Natural killer cell treated with Interleukin-12 subunit alpha and Interleukin-12 subunit beta and Interleukin-15 and Interleukin-18, amount 100 ng/mL, for 72 hours (primary cell): ENCODE results near the gene MEGF8. TPM values are rescaled to one million over a fixed set of nuclear protein-coding genes. Genes with fewer than 3 reads are reported as not detected.

Source experiments
- ATAC-seq, 2 donors: fragments of 150-1000 bp; cut with Tn5 transposase in 1 of 2; sonication (Bioruptor Pico), chemical (Tn5 transposase) in 1 of 2; 2 replicates each; pipeline ENCODE4 v1.10.0; 2021
- DNase-seq: peaks from one replicate; pipeline ENCODE4 v3.0.0; 2022; ENCODE audit warnings: low spot score
- H3K27ac Mint-ChIP-seq, 2 donors: 1 replicate in 1 of 2; 2 replicates in 1 of 2; pipeline ENCODE4 v1.8.0; 2022; ENCODE audit warnings: mixed read lengths in 2 of 2, mild to moderate bottlenecking in 1 of 2, moderate library complexity in 1 of 2
- H3K27me3 Mint-ChIP-seq, 2 donors: 1 replicate in 1 of 2; 2 replicates in 1 of 2; pipeline ENCODE4 v1.8.0; 2022; ENCODE audit warnings: mixed read lengths in 2 of 2
- H3K36me3 Mint-ChIP-seq: one replicate; pipeline ENCODE4 v1.8.0; 2022; ENCODE audit warnings: mixed read lengths
- H3K4me1 Mint-ChIP-seq, 2 donors: 1 replicate in 1 of 2; 2 replicates in 1 of 2; pipeline ENCODE4 v1.8.0; 2022; ENCODE audit warnings: low read depth in 2 of 2, mixed read lengths in 2 of 2, mild to moderate bottlenecking in 1 of 2
- H3K4me3 Mint-ChIP-seq: one replicate; pipeline ENCODE4 v1.8.0; 2022; ENCODE audit warnings: mixed read lengths
- H3K9me3 Mint-ChIP-seq: 2 replicates; pipeline ENCODE4 v1.8.0; 2022; ENCODE audit warnings: mixed read lengths
- total RNA-seq, 2 donors: library from RNA; stranded (reverse); gene quantifications; one replicate each; pipeline ENCODE4 v1.2.3, GENCODE V29; 2022

The MEGF8 gene
- total RNA-seq, 2 donors from 2014 or later = 12.1 to 20.1 TPM

DNA sequence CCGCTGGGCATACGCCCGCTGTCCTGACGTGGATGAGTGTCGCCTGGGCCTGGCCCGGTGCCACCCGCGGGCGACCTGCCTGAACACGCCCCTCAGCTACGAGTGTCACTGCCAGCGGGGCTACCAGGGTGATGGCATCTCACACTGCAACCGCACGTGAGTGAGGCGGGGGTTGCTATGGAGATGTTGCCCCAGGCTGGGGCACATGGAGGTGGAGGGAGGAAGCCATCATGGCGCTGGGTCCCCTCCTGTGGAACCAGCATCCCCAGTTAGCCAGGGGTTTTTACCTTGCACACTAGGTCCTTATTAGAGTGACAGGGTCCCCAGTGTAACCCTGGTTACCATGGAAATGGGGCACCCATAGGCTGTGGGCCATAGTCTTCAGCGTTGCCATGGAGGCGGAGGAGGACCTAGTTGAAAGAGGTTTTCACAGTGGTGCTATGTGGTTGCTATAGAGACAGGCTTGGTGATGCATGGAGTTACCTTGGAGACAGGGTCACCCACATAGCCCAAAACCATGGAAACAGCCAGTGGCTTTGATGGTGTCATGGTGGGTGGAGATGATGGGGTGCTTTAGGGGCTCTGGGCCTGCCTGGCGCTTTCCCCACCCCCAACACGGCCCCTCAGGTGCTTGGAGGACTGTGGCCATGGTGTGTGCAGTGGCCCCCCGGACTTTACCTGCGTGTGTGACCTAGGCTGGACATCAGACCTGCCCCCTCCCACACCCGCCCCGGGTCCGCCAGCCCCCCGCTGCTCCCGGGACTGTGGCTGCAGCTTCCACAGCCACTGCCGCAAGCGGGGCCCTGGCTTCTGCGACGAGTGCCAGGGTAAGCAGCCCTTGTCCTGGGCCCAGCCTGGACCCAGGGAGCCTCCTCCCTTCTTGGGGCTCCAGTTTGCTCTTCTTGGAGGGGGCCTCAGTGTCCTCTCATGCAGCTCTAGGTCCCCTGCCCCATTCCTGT lies 27.1 kb downstream of the MEGF8 start:
- Mint-ChIP-seq H3K4me1 (peaks cover 0 to 6% of the 10 kb centered on the region in 2 donors), H3K36me3 (no peaks in the 10 kb centered on the region), H3K4me3 (no peak overlapping the region), H3K27ac (no peak overlapping the region), H3K27me3 (no peaks in the 10 kb centered on the region), H3K9me3 (no peaks in the 10 kb centered on the region)
- DNase-seq = no peak
- peak in 1 of 2 donors; percentile 26 for ATAC-seq

DNA sequence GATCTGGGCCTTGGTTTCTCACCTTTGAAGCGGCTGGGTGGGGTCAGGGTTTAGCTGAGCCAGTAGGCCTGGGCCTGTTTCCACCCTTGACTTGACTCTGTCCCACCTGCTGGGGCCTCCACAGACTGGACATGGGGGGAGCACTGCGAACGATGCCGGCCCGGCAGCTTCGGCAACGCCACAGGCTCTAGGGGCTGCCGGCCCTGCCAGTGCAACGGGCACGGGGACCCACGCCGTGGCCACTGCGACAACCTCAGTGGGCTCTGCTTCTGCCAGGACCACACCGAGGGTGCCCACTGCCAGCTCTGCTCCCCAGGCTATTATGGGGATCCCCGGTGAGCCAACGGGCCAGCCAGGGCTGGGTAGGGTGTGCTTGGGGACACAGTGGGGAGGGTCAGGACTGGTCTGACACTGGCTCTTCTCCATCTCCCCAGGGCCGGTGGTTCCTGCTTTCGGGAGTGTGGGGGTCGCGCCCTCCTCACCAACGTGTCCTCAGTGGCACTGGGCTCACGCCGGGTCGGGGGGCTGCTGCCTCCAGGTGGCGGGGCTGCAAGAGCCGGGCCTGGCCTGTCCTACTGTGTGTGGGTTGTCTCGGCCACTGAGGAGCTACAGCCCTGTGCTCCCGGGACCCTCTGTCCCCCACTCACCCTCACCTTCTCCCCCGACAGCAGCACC lies 28.0 kb downstream of the MEGF8 start:
- no peak for DNase-seq
- no peak for ATAC-seq
- Mint-ChIP-seq H3K4me1 (peaks cover 0 to 8% of the 10 kb centered on the region in 2 donors), H3K9me3 (no peaks in the 10 kb centered on the region), H3K27me3 (no peaks in the 10 kb centered on the region), H3K4me3 (no peak overlapping the region), H3K27ac (no peak overlapping the region), H3K36me3 (no peaks in the 10 kb centered on the region)

DNA sequence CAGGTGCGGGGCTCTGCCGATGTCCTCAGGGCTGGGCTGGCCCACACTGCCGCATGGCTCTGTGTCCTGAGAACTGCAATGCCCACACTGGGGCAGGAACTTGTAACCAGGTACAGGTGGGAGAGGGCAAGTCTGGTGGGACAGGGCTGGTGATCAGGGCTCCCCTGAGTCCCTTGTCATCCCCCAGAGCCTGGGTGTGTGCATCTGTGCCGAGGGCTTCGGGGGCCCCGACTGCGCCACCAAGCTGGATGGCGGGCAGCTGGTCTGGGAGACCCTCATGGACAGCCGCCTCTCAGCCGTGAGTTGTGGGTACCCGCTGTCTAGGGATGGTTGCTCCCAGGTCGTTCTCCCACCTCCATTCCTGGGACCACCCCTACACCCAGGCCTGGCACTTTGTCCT lies 30.5 kb downstream of the MEGF8 start:
- H3K4me3 Mint-ChIP-seq = no peak overlapping the region
- H3K36me3 Mint-ChIP-seq = no peaks in the 10 kb centered on the region
- H3K9me3 Mint-ChIP-seq = no peaks in the 10 kb centered on the region
- no peak for DNase-seq
- H3K27me3 Mint-ChIP-seq = no peaks in the 10 kb centered on the region
- H3K4me1 Mint-ChIP-seq = peaks cover 0 to 8% of the 10 kb centered on the region in 2 donors
- H3K27ac Mint-ChIP-seq = no peak overlapping the region
- no peak for ATAC-seq

DNA sequence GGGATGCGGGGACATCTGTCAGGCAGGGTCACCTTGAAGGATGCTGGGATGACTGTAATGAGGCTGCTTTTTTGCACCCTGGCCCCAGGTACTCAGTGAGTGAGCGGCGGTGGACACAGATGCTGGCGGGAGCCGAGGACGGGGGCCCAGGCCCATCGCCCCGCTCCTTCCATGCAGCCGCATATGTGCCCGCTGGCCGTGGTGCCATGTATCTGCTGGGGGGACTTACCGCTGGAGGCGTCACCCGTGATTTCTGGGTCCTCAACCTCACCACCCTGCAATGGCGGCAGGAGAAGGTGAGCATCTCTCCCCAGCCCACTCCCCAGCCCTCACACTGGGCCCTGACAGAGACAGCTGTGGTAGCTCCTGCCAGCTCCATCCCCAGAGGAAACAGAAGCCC lies 31.3 kb downstream of the MEGF8 start:
- H3K9me3 Mint-ChIP-seq = no peaks in the 10 kb centered on the region
- ATAC-seq = no peak
- no peak for DNase-seq
- H3K27ac Mint-ChIP-seq = no peak overlapping the region
- no peaks in the 10 kb centered on the region for H3K27me3 Mint-ChIP-seq
- H3K4me1 Mint-ChIP-seq = peaks cover 0 to 8% of the 10 kb centered on the region in 2 donors
- H3K4me3 Mint-ChIP-seq = no peak overlapping the region
- H3K36me3 Mint-ChIP-seq = no peaks in the 10 kb centered on the region

DNA sequence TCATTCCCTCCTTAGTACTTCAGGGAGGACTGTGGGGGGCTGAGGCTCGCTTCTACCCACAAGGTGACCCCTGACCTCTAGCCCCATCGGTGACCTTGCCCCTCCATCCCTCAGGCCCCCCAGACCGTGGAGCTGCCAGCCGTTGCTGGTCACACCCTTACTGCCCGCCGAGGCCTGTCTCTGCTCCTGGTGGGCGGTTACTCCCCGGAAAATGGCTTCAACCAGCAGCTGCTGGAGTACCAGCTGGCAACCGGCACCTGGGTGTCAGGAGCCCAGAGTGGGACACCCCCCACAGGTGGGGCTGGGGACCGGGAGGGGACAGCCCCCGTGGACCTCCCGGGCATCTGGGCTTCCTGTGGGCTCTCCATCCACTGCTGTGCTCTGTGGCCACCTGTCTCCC lies 31.9 kb downstream of the MEGF8 start:
- ATAC-seq (no peak), DNase-seq (no peak)
- Mint-ChIP-seq H3K27me3 (no peaks in the 10 kb centered on the region), H3K27ac (no peak overlapping the region), H3K4me1 (peaks cover 0 to 5% of the 10 kb centered on the region in 2 donors), H3K36me3 (no peaks in the 10 kb centered on the region), H3K4me3 (no peak overlapping the region), H3K9me3 (no peaks in the 10 kb centered on the region)

DNA sequence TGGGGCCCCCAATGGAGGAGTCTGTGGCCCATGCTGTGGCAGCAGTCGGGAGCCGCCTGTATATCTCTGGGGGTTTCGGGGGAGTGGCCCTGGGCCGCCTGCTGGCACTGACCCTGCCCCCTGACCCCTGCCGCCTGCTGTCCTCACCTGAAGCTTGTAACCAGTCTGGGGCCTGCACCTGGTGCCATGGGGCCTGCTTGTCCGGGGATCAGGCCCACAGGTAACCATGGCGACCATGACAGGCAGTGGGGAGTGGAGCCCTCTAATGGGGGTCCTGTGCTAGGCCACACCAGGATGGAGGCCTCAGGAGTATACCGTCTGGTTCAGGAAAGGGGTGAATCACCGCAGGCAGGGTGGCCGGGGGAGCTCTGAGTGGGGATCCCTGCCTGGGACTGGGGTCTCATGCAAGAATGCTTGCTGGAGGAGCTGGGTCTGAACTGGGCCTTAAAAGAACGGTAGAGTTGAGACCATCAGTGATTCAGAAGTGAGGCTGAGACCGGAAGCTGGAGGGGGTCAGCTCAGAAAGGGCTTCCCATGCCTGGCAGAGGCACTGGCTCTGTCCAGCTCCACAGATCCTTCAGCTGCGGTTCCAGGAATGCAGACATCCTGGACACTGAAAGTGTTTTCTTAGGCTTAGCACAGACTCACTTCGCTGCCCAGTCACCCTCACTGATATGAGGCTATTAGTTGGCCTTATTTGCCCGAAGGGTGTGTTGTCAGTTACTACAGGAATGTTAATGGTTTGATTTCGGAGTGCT lies 35.5 kb downstream of the MEGF8 start:
- no peaks in the 10 kb centered on the region for H3K27me3 Mint-ChIP-seq
- DNase-seq = no peak
- peaks cover 0 to 3% of the 10 kb centered on the region in 2 donors for H3K4me1 Mint-ChIP-seq
- peaks cover 6% of the 10 kb centered on the region for H3K36me3 Mint-ChIP-seq
- no peaks in the 10 kb centered on the region for H3K9me3 Mint-ChIP-seq
- no peak overlapping the region for H3K4me3 Mint-ChIP-seq
- no peak for ATAC-seq
- H3K27ac Mint-ChIP-seq = no peak overlapping the region

DNA sequence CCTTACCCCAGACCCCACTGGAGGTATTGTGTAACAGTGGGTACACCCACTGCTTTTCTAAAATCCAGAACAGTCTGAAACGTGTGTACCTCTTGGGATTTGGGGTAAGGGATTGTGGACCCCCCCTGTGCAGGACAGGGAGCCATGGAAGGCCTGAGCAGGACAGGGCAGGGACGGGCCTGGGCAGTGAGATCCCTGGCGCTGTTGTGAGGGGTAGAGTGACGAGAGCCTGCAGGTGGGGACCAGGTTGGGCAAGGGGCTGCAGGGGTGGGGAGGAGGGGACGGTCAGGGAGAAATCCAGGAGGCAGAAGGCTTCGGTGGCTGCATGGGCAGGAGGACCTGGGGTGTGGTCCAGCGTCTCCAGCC lies 36.1 kb downstream of the MEGF8 start:
- DNase-seq = no peak
- Mint-ChIP-seq H3K27ac (no peak overlapping the region), H3K4me3 (no peak overlapping the region)

DNA sequence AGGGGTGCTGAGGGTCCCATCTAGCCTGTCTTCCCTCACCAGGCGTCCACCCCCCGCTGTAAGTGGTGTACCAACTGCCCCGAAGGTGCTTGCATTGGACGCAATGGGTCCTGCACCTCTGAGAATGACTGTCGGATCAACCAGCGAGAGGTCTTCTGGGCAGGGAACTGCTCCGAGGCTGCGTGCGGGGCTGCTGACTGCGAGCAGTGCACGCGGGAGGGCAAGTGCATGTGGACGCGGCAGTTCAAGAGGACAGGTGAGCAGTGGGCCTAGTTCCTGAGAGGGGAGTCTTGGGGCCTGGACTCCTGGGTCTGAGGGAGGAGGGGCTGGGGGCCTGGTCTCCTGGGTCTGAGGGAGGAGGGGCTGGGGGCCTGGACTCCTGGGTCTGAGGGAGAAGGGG lies 36.9 kb downstream of the MEGF8 start:
- Mint-ChIP-seq H3K9me3 (no peaks in the 10 kb centered on the region), H3K27ac (no peak overlapping the region), H3K4me3 (no peak overlapping the region), H3K36me3 (peaks cover 6% of the 10 kb centered on the region), H3K27me3 (no peaks in the 10 kb centered on the region), H3K4me1 (peaks cover 0 to 3% of the 10 kb centered on the region in 2 donors)
- no peak for DNase-seq
- ATAC-seq = no peak

More for the DNA sequence above, 36.1 kb downstream of the MEGF8 start:
- peaks cover 6% of the 10 kb centered on the region for H3K36me3 Mint-ChIP-seq
- H3K4me1 Mint-ChIP-seq = peaks cover 0 to 3% of the 10 kb centered on the region in 2 donors
- no peaks in the 10 kb centered on the region for H3K27me3 Mint-ChIP-seq
- no peak for ATAC-seq
- H3K9me3 Mint-ChIP-seq = no peaks in the 10 kb centered on the region

DNA sequence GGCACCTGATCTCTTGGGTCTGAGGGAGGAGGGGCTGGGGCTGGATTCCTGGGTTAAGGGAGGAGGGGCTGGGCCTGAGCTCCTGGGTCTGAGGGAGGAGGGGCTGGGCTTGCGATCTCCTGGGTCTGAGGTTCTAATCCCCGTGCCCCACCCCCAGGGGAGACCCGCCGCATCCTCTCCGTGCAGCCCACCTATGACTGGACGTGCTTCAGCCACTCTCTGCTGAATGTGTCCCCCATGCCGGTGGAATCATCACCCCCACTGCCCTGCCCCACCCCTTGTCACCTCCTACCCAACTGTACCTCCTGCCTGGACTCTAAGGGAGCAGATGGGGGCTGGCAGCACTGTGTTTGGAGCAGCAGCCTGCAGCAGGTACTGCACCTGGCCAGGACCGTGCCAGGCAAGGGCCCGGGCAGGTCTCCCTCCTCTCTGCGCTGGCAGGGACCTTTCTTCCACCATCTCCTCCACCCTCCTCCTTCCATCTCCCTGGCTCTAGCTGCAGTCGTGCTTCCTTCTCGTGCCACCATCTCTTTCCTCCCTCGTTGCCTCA lies 37.5 kb downstream of the MEGF8 start:
- no peaks in the 10 kb centered on the region for H3K4me1 Mint-ChIP-seq
- no peak for ATAC-seq
- no peak overlapping the region for H3K27ac Mint-ChIP-seq
- DNase-seq = no peak
- H3K27me3 Mint-ChIP-seq = no peaks in the 10 kb centered on the region
- no peaks in the 10 kb centered on the region for H3K9me3 Mint-ChIP-seq
- peaks cover 6% of the 10 kb centered on the region for H3K36me3 Mint-ChIP-seq
- H3K4me3 Mint-ChIP-seq = no peak overlapping the region

DNA sequence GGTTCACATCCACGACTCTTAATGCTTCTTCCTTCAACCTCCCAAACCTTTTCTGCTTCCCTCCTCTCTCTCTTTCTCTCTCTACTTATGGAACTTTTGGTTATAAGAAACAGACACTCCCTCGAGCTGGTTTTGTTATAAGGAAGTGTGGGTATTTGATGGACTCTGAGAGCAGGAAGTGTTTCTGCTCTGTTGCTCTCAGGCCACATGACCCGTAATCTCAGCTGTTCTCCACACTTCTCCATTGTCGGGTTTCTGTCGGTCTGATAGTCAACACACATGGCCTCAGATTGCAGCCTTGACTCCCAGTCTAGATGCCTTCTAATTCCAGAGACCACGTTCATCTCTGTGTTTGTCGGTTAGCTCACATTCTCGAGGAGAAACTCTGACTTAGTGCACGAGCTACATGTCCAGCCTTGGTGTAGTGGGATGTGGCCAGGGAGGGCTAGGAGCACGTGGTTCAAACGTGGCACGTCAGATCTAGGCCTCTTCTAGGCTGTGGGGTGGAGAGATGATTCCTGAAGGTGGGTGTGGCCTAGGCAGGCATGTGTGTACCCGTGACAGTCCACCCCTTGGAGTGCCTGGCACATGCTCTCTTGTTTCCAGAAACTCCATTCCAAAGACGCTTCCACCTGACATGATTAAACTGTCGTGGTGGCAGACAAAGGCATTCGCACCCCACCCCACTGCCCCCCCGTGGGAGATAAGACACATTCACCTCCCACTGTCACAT lies 38.3 kb downstream of the MEGF8 start:
- Mint-ChIP-seq H3K27me3 (no peaks in the 10 kb centered on the region), H3K27ac (no peak overlapping the region), H3K4me3 (no peak overlapping the region), H3K4me1 (no peaks in the 10 kb centered on the region), H3K36me3 (peaks cover 6% of the 10 kb centered on the region), H3K9me3 (no peaks in the 10 kb centered on the region)
- DNase-seq = no peak
- ATAC-seq = no peak

DNA sequence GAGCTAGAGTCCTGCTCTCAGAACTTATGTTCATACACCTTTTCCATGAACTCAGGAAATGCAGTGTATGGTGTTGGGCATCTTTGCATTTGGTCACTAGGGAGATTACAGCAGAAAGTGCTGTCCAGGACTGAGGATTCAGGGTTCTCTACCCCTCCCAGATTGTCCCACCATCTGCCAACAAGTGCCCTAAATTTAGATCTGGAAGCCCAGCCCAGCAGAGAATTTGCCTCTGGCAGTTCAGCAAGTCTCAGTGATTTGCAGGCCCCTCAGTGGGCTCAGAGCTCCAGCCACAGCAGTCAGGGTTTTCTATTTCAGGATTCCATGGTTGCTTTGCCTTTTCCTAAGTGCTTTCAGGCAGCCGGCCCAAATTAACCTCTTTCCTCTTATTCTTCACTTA lies 41.2 kb downstream of the MEGF8 start:
- Mint-ChIP-seq H3K4me1 (no peaks in the 10 kb centered on the region), H3K4me3 (no peak overlapping the region), H3K9me3 (no peaks in the 10 kb centered on the region), H3K27me3 (no peaks in the 10 kb centered on the region), H3K27ac (no peak overlapping the region), H3K36me3 (peaks cover 6% of the 10 kb centered on the region)
- ATAC-seq (no peak), DNase-seq (no peak)

DNA sequence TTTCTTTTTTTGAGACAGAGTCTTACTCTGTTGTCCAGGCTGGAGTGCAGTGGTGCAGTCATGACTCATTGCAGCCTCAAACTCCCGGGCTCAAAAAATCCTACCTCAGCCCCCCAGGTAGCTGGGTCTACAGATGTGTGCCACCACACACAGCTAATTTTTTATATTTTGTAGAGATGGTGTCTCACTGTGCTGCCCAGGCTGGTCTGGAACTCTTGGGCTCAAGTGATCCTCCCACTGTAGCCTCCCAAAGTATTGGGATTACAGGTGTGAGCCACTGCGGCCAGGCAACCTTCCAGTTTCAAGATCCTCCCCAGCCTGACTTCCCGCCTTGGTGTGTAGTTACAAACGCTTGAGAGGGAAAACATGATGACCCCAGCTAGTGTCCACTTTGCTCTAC lies 42.5 kb downstream of the MEGF8 start:
- Mint-ChIP-seq H3K27me3 (no peaks in the 10 kb centered on the region), H3K9me3 (no peaks in the 10 kb centered on the region), H3K4me3 (no peak overlapping the region), H3K36me3 (peaks cover 6% of the 10 kb centered on the region), H3K4me1 (no peaks in the 10 kb centered on the region), H3K27ac (peak overlapping the region in 1 of 2 donors; percentile 12)
- DNase-seq = no peak
- no peak for ATAC-seq

DNA sequence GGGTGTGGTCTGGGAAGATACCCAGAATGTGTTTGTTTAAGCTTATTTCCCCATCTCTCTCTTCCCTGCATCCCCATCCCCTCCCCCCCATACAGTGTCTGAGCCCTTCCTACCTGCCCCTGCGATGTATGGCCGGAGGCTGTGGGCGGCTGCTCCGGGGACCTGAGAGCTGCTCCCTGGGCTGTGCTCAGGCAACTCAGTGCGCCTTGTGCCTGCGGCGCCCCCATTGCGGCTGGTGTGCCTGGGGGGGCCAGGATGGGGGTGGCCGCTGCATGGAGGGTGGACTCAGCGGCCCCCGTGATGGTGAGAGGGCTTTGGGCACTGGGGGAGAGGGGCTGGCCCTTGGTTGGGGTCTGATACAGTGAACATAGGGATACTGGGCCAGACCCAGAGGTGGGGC lies 42.9 kb downstream of the MEGF8 start:
- ATAC-seq = no peak
- no peak for DNase-seq
- Mint-ChIP-seq H3K4me1 (no peaks in the 10 kb centered on the region), H3K4me3 (no peak overlapping the region), H3K27ac (no peak overlapping the region), H3K27me3 (no peaks in the 10 kb centered on the region), H3K36me3 (peaks cover 5% of the 10 kb centered on the region), H3K9me3 (no peaks in the 10 kb centered on the region)
